ENCODE data around the gene CFAP410.
"Not testable (repeated sequence)": the region's sequence is repeated elsewhere in the genome, so short reads cannot be mapped to it uniquely, and the experiment has no call there.

CFAP410 gene

GRCh38 chr21:44353191-44353970 is 14.2 kb upstream of the CFAP410 start, which contains the start of gene TRPM2:
TRPM2 (plus strand) TSS chr21:44353621; CDS start chr21:44353701, 80 bp downstream.
- DNase-seq (ENCODE audit: low read depth): no peak

GRCh38 chr21:44352253-44352860 is 13.2 kb upstream of the CFAP410 start:
- H3K4me3 ChIP-seq (ENCODE audit: low read depth, low read length): no peak overlapping the region
- no peak for DNase-seq (ENCODE audit: low read depth)

More at GRCh38 chr21:44353191-44353970, 14.2 kb upstream of the CFAP410 start, which contains the start of gene TRPM2:
- no peak within 1 kb of the TSS for H3K4me3 ChIP-seq (ENCODE audit: low read depth, low read length)

- no peak overlapping the region for H3K4me3 ChIP-seq (ENCODE audit: low read depth, low read length)
- DNase-seq (ENCODE audit: low read depth): no peak
These were observed 12.5 kb upstream of the CFAP410 start for GRCh38 chr21:44351535-44352252.

- H3K4me3 ChIP-seq (ENCODE audit: low read depth, low read length): no peak overlapping the region
- no peak for DNase-seq (ENCODE audit: low read depth)
These were observed 11.7 kb upstream of the CFAP410 start for GRCh38 chr21:44350773-44351481.

GRCh38 chr21:44349847-44350772 is 10.9 kb upstream of the CFAP410 start:
- H3K4me3 ChIP-seq (ENCODE audit: low read depth, low read length): no peak overlapping the region

GRCh38 chr21:44349416-44349846 is 10.2 kb upstream of the CFAP410 start:
- H3K4me3 ChIP-seq (ENCODE audit: low read depth, low read length): no peak overlapping the region
- no peak for DNase-seq (ENCODE audit: low read depth)

More at GRCh38 chr21:44349847-44350772, 10.9 kb upstream of the CFAP410 start:
- DNase-seq (ENCODE audit: low read depth): no peak

- H3K4me3 ChIP-seq (ENCODE audit: low read depth, low read length): no peak overlapping the region
- no peak for DNase-seq (ENCODE audit: low read depth)
These were observed 9.7 kb upstream of the CFAP410 start for GRCh38 chr21:44348861-44349260.

GRCh38 chr21:44347911-44348451 is 8.8 kb upstream of the CFAP410 start:
- H3K4me3 ChIP-seq (ENCODE audit: low read depth, low read length): no peak overlapping the region
- no peak for DNase-seq (ENCODE audit: low read depth)

- no peak for DNase-seq (ENCODE audit: low read depth)
- H3K4me3 ChIP-seq (ENCODE audit: low read depth, low read length): no peak overlapping the region
These were observed 6.3 kb upstream of the CFAP410 start for GRCh38 chr21:44345495-44345894.

- DNase-seq (ENCODE audit: low read depth): no peak
- no peak overlapping the region for H3K4me3 ChIP-seq (ENCODE audit: low read depth, low read length)
These were observed 5.5 kb upstream of the CFAP410 start for GRCh38 chr21:44344541-44345183.

GRCh38 chr21:44342981-44343380 is 3.8 kb upstream of the CFAP410 start:
- not testable (repeated sequence) for DNase-seq (ENCODE audit: low read depth); H3K4me3 ChIP-seq (ENCODE audit: low read depth, low read length)

- not testable (repeated sequence) for DNase-seq (ENCODE audit: low read depth); H3K4me3 ChIP-seq (ENCODE audit: low read depth, low read length)
These were observed 2.7 kb upstream of the CFAP410 start for GRCh38 chr21:44341726-44342458.

- DNase-seq (ENCODE audit: low read depth): peak; percentile 5
- H3K4me3 ChIP-seq (ENCODE audit: low read depth, low read length): peak overlapping the region; percentile 51
These were observed 972 bp downstream of the CFAP410 start for GRCh38 chr21:44337941-44338895.

GRCh38 chr21:44337449-44337848 is 1.7 kb downstream of the CFAP410 start:
- DNase-seq (ENCODE audit: low read depth): peak; percentile 4
- no peak overlapping the region for H3K4me3 ChIP-seq (ENCODE audit: low read depth, low read length)

GRCh38 chr21:44335266-44336059 is 3.7 kb downstream of the CFAP410 start:
- no peak for DNase-seq (ENCODE audit: low read depth)
- no peak overlapping the region for H3K4me3 ChIP-seq (ENCODE audit: low read depth, low read length)
